NCI-H2196 (cell line): Measurements from ENCODE around the gene RALGAPA1.
"Not testable (repeated sequence)": the region's sequence is repeated elsewhere in the genome, so short reads cannot be mapped to it uniquely, and the experiment has no call there.

Experiments
- DNase-seq: peaks from one replicate; lab custom pipeline; 2025; ENCODE audit not compliant: unreplicated experiment; lab: John Stamatoyannopoulos, UW

RALGAPA1 gene

DNA sequence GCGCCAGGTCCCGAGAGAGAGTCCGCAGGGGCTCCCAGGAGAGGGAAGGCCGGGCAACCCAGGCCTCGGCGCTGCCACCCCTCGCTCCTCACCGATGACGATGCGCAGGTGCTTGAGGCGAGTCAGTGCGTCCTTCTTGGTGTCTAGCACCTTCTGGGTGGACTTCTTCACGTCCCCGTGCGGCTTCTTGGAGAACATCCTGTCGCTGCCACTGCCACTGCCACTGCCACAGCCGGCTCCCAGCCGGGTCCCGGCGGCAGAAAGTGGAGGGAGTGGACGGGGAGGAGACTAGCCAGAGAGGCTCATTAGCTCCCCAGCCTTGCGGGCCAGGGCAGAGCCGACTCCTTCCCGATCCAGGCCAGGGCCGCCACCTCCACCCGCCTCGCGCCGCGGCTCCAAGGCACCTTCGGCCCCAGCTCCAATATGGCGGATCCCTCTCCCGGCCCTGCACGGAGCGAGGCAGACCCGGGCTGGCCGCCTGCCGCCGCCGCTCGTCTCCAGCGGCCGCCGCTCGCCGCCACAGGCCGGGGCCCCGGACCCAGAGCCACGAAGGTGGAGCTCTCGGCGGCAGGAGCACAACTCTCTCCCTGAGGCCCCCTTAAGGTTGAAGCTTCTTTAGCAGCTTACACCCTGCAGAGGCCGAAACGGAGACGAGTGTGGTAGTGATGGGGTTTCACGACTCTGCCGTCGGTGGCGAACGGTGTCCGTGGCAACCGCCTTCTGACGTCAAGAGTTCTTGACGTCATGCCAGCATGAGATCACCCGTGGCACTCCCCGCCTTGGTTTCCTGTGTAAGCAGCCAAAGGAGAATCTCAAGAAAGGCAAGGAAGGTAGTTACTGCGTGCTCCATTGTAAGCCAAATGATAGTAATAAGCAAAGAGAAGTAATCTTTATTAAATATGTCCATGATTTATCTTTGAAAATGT lies at the start of gene RALGAPA1:
RALGAPA1 (minus strand) TSS at position 658 of the 926 bp plus-strand sequence; CDS start at position 198, 460 bp downstream.
- DNase-seq: peak; percentile 95

DNA sequence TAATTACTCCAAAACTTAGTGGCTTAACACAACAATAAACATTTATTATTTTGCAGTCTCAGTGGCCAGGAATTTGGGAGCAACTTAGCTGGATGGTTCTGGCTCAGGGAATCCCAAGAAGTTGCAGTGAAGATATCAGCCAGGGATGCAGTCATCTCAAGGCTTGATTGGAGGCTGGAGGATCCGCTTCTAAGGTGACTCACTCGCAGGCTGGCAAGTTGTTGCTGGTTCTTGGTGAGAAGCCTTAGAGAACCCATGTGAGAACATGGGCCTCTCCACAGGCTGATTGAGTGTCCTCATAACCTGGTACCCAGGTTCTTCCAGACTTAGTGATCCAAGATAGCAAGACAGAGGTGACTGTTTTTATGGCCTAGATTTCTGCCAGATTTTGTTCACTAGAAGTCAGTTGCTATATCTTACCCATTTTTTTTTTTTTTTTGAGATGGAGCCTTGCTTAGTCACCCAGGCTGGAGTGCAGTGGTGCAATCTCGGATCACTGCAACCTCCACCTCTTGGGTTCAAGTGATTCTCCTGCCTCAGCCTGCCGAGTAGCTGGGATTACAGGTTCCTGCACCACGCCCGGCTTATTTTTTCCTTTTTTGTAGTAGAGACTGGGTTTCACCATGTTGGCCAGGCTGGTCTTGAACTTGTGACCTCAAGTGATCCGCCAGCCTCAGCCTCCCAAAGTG lies 49.6 kb upstream of the RALGAPA1 start:
- DNase-seq: no peak

DNA sequence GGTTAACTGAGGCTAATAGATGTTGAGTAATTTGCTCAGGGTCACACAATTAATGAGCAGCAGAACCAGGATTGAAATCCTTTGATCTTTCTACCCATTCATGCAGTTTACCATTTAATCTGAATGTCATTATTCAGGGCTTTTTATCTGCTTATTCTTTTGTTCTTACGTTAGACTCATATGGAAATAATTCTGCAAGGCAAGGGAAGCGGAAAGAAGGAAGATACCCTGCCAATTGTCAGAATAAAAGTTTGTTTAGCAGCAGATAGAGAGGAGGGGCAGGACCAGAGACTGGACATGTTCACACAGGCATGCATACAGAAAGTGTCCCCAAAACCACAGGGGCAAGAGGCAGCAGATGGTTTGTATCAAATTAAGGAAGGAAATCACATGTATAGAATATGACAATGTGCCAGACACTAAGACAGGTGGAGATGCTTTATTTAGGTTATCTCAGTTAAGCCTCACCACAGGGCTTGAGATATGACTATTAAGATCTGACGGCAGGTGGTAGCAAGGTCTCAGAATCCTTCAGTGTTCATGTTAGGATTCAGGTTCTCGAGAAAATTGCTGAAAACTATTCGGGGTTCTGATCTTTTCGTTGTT lies 46.9 kb upstream of the RALGAPA1 start:
- no peak for DNase-seq

DNA sequence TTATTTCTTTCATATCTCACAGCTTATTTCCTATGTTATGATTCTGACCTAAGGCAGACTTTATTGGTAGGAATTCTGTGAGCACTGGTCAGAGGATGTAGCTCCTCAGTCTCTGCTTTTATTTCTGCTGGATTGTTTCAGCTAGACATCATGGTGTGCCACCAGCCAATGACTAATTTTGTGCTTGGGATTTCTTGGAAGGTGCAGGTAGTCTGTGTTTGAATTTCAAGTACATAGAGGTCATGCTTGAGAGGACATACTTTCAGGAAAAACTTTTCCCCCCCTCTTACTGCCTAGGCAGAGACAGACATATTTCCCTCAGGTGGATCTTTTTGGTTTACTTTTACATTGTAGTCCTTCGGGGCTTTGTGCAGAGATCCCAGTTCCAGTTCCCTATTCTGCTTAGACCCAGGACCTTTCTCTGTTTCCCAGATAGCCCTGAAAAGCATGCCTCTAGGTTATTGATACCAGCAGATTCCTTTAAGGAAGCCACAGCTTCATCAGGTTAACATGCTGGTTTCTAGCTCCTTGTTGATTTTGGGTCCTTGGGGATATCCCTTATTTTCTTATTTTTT lies 45.7 kb upstream of the RALGAPA1 start:
- no peak for DNase-seq

DNA sequence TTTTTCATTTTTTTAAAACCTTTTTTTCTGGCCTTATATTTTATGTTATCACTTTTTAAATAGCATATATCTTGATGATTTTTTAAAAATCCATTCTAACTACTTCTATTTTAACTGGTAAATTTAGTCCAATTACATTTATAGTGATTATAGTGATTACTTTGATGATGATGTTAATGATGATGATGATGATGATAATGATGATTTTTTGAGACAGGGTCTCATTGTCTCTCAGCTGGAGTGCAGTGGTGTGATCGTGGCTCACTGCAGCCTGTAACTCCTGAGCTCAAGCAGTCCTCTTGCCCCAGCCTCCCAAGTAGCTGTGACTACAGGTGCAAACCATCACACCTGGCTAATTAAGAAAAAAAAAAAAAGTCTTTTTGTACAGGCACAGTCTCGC lies 44.1 kb upstream of the RALGAPA1 start:
- DNase-seq: no peak

DNA sequence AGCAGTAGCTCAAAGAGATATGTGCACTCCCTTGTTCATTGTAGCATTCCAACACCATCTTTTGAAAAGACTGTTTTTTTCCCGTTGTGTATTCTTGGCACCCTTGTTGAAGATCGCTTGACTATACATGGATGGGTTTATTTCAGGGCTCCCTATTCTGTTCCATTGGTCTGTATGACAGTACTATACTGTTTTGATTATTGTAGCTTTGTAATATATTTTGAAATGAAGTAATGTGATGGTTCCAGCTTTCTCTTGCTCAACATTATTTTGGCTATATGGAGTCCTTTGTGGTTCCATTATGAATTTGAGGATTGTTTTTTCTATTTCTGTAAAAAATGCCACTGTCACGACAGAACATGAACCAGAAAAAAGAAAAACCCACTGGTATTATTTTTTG lies 42.7 kb upstream of the RALGAPA1 start:
- no peak for DNase-seq

DNA sequence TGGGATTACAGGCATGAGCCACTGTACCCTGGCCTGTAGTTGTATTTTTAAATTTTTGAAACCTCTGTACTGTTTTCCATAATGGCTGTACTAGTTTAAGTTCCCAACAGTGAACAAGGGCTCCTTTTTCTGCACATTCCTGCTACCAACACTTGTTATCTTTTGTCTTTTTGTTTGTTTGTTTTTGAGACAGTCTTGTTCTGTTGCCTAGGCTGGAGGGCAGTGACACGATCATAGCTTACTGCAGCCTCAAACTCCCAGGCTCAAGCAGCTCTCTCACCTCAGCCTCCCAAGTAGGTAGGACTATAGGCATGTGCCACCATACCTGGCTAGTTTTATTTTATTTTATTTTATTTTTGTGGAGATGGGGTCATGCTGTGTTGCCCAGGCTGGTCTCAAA lies 40.0 kb upstream of the RALGAPA1 start:
- DNase-seq: no peak

DNA sequence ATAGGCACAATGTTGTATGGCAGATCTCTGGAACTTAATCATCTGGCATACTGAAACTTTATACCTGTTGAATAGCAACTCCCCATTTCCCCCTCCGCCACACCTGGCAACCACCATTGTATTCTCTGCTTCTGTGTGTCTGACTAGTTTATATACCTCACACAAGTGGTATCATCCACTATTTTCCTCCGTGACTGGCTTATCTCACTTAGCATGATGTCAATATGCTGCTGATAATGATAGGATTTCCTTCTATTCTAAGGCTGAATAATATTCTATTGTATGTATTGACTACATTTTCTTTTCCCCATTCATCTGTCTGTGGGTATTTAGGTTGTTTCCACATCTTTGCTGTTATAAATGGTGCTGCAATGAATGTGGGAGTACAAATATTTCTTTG lies 38.5 kb upstream of the RALGAPA1 start:
- DNase-seq: no peak

DNA sequence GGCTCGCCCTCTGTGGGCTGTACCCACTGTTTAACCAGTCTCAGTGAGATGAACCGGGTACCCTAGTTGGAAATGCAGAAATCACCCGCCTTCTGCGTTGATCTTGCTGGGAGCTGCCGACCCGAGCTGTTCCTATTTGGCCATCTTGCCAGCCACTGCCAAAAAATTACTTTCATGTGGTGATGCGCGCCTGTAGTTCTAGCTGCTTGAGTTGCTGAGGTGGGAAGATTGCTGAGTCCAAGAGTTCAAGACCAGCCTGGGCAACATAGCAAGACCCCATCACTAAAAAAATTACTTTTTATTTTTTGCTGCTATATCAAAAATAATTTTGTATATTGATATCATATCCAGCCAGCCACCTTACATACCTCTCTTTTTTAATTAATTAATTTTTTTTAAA lies 35.4 kb upstream of the RALGAPA1 start:
- no peak for DNase-seq

DNA sequence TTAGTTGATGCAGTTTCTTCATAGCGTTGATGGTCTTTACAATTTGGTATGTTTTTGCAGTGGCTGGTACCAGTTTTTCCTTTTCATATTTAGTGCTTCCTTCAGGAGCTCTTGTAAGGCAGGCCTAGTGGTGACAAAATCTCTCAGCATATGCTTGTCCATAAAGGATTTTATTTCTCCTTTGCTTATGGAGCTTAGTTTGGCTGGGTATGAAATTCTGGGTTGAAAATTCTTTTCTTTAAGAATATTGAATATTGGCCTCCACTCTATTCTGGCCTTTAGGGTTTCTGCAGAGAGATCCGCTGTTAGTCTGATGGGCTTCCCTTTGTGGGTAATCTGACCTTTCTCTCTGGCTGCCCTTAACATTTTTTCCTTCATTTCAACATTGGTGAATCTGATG lies 33.1 kb upstream of the RALGAPA1 start:
- not testable (repeated sequence) for DNase-seq

DNA sequence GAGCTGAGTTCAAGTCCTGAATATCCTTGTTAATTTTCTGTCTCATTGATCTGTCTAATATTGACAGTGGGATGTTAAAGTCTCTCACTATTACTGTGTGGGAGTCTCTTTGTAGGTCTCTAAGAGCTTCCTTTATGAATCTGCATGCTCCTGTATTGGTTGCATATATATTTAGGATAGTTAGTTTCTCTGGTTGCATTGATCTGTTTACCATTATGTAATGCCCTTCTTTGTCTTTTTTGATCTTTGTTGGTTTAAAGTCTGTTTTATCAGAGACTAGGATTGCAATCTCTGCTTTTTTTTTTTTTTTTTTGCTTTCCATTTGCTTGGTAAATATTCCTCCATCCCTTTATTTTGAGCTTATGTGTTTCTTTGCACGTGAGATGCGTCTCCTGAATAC lies 32.6 kb upstream of the RALGAPA1 start:
- not testable (repeated sequence) for DNase-seq

DNA sequence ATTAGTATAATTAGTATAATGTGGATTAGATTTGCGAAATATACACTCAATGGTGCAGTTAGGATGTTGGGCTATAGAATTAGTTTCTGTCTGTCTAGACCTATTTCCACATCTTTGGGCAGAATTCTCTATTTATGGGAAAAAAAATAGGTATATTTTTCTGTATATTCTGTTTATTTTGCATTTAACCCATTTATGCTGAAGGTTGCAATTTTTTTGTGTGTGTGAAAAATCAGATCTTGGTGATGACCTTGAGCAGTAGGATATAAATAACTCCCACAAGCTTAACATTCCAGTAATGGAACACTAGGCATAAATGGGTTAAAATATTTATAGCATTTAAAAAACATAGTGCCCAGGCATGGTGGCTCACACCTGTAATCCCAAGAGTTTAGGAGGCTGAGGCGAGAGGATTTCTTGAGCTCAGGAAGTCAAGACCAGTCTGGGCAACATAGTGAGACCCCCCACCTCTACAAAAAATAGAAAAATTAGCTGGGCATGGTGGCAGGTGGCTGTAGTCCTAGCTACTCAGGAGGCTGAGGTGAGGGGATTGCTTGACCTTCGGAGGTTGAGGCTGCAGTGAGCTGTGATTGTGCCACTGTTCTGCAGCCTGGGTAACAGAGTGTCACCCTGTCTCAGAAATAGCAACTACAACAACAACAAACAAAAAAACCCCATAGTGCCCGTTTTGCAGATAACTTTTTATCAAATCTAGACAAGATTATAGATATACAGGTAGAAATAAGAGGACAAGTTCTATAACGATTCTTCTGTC lies 26.3 kb upstream of the RALGAPA1 start:
- no peak for DNase-seq

DNA sequence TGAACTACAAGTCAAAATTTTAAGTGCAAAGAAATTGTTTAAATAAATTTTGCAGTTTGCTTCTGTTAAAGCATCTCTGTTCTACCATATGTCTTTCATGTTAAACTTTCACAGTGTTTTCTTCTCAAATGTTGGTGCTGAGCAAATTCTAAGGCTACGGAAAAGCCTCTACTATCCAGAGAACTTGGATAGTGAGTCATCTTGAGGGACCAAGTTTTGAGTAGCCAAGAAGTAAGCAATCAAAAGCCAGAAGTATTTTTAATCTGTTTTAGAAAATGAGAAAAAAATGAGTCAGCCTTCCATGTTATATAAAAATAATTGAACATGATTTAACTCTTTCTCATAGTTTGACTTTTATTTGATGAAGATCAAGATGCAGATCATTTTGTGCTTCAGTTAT lies 20.4 kb upstream of the RALGAPA1 start:
- no peak for DNase-seq

DNA sequence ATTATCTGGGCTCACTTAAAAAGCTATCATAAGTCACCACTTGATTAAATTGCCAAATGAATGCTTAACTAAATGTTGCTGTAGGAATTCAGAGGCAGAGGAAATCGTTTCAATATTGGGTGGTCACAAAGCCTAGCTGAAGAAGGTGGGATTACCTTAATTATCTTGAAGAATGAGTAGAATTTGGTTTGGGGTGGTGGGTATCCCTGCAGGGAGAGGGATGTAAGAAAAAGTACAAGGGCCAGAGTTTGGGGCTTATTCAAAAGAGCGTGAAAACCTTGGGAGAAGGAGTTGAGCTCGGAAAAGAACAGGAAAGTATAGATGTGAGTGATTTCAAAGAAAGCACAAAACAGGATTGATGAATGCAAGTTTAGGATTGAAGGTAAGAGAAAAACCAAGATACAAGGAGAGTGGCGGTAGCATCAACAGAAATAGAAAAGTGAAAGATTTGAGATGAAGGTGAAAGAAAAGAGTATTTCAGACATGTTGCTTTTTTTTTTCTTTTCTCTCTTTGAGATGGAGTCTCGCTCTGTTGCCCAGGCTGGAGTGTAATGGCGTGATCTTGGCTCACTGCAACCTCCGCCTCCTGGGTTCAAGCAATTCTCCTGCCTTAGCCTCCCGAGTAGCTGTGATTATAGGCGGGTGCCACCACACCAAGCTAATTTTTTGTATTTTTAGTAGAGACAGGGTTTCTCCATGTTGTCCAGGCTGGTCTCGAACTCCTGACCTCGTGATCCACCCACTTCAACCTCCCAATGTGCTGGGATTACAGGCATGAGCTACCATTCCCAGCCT lies 18.8 kb upstream of the RALGAPA1 start:
- DNase-seq: no peak

DNA sequence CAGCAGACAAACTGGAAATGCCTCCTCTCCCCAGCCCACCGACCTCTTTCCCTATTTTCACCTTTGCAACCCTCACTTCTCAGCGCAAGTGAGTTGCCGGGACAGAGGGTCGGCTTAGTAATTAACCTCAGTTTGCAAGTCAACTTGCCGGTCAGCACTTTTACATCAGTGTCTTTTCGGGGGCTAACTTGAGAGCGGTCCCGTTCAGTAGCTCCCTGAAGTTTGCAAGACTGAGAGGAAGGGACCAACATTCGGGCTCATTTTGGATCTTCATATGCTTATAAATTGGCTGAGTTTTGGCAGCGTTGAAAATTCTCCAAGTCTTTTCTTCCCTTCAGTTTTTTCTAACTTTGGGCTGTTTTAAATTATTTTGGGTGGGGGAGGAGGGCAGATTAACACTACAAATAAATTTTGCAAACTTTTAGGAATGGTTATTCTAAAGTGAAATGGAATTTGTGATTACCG lies 17.9 kb upstream of the RALGAPA1 start:
- DNase-seq: no peak

DNA sequence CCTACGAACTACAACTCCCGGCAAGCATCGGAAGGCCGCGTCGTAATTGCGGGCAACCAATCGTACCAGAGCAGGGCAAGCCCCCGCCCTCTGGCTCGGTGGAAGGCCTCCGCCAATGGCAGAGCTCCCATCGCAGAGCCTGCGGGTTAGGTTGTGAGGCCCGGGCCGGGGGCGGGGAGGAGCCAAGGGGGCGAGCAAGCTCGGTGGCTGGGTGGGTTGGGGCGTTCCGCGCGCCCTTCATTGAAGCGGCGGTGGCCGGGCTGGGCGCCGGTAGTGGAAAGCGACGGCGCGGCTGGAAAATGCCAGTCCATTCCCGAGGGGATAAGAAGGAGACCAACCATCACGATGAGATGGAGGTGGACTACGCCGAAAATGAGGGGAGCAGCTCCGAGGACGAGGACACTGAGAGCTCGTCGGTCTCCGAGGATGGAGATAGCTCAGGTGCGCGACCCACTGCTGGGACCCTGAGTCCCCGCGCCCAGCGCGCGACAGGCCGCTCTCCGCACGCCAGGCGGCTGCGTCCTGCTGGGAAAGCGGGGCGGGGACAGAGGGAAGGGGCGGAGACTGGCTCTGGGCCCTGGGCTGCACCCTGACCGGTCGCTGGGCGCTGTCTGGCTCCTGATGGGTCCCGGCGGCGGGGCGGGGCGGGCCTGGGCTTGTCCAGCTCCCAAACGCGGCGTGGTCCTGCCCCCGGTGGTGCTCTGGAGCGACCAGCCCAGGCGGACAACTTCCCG lies 17.3 kb upstream of the RALGAPA1 start, which contains the start of gene BRMS1L:
BRMS1L (plus strand) TSS at position 121 of the 734 bp plus-strand sequence; CDS start at position 300, 179 bp downstream.
- peak; percentile 97 for DNase-seq

DNA sequence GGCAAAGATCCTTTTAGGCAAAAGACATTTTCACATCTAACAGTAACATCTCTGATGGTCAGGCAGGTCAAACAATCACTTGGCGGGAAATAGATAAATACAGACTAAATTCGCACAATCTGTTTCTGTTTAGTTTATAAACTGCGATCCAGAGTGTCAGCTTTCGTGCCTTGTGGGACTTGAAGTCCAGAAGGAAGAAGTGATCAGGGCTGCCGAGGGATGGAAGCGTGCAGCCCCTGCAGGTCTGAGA lies 16.8 kb upstream of the RALGAPA1 start:
- DNase-seq: no peak

DNA sequence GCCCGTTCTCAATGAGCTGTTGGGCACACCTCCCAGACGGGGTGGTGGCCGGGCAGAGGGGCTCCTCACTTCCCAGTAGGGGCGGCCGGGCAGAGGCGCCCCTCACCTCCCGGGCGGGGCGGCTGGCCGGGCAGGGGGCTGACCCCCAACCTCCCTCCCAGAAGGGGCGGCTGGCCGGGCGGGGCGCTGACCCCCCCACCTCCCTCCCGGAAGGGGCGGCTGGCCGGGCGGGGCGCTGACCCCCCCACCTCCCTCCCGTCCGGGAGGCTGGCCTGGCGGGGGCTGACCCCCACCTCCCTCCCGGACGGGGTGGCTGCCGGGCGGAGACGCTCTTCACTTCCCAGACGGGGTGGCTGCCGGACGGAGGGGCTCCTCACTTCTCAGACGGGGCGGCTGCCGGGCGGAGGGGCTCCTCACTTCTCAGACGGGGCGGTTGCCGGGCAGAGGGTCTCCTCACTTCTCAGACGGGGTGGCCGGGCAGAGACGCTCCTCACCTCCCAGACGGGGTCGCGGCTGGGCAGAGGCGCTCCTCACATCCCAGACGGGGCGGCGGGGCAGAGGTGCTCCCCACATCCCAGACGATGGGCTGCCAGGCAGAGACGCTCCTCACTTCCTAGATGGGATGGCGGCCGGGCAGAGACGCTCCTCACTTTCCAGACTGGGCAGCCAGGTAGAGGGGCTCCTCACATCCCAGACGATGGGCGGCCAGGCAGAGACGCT lies 15.5 kb upstream of the RALGAPA1 start:
- DNase-seq: not testable (repeated sequence)

DNA sequence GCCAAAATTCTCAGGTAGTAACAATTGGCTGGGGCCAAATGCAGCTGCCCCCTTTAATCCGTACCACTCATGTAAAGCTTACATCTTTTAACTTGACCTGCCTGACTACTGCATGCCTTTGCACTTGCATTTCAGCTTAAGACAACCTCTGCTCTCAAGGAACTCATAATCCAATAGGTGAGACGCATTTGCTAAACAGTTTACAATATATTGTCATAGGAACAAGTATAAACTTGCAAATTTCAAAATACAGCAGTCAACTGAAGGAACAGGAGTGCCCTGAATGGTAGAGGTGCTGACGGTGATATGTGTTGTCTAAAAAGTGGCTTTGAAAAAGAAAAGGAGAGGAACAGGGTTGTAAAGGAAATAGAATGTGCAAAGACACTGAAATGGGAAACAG lies 13.4 kb upstream of the RALGAPA1 start:
- DNase-seq: no peak
